Keratinocyte (primary cell): ENCODE measurements around the gene EEPD1. TPM values are rescaled to one million over a fixed set of nuclear protein-coding genes. Genes with fewer than 3 reads are reported as not detected.

Experiments
- DNase-seq: peaks from one replicate; pipeline ENCODE4 v3.0.0-alpha.2; 2011; ENCODE audit warnings: low read depth, missing footprints, low spot score
- FAIRE-seq: peaks from 2 replicates; lab custom pipeline; 2011; peaks lifted over from hg19 to GRCh38; lab: Jason Lieb, UNC
- H2AFZ ChIP-seq: 2 replicates; pipeline ENCODE4 v1.6.0; 2012; ENCODE audit warnings: low read length, control low read depth, inconsistent platforms; ENCODE audit not compliant: control insufficient read depth
- H3K27ac ChIP-seq: 2 replicates; pipeline ENCODE4 v1.5.1; 2011; ENCODE audit warnings: low read length; ENCODE audit not compliant: control insufficient read depth, insufficient read depth
- H3K27me3 ChIP-seq: 3 replicates; pipeline ENCODE4 v1.6.0; 2011; ENCODE audit warnings: low read length; ENCODE audit not compliant: control insufficient read depth, insufficient read depth; ENCODE audit errors: extremely low read depth
- H3K36me3 ChIP-seq, 2 experiments: 2 replicates in 1 of 2; 3 replicates in 1 of 2; pipeline ENCODE4 v1.5.1; 2011; ENCODE audit warnings: low read length in 2 of 2, mild to moderate bottlenecking in 1 of 2; ENCODE audit not compliant: control insufficient read depth in 2 of 2, insufficient read depth in 2 of 2; ENCODE audit errors: extremely low read depth in 1 of 2
- H3K4me1 ChIP-seq: 3 replicates; pipeline ENCODE4 v1.5.1; 2011; ENCODE audit warnings: low read length; ENCODE audit not compliant: control insufficient read depth, insufficient read depth; ENCODE audit errors: extremely low read depth
- H3K4me2 ChIP-seq: 3 replicates; pipeline ENCODE4 v1.6.0; 2011; ENCODE audit warnings: low read depth, low read length; ENCODE audit not compliant: control insufficient read depth, insufficient read depth; ENCODE audit errors: extremely low read depth
- H3K4me3 ChIP-seq, 3 experiments: fragments of 200-600 bp in 1 of 3; sonication (generic) in 1 of 3; 2 replicates in 2 of 3; 3 replicates in 1 of 3; pipeline ENCODE4 v1.5.1; 2011 to 2016; ENCODE audit warnings: low read length in 3 of 3, mild to moderate bottlenecking in 3 of 3, control low read depth in 2 of 3, inconsistent platforms in 1 of 3, low read depth in 1 of 3, mixed read lengths in 1 of 3, mixed run types in 1 of 3, moderate library complexity in 1 of 3; ENCODE audit not compliant: control insufficient read depth in 2 of 3, insufficient read depth in 2 of 3; ENCODE audit errors: extremely low read depth in 1 of 3
- H3K79me2 ChIP-seq: 2 replicates; pipeline ENCODE4 v1.6.0; 2012; ENCODE audit warnings: low read length; ENCODE audit not compliant: control insufficient read depth, insufficient read depth
- H3K9ac ChIP-seq: 3 replicates; pipeline ENCODE4 v1.6.0; 2011; ENCODE audit warnings: low read length; ENCODE audit not compliant: control insufficient read depth, insufficient read depth; ENCODE audit errors: extremely low read depth
- H3K9me1 ChIP-seq: 3 replicates; pipeline ENCODE4 v1.6.0; 2011; ENCODE audit warnings: low read length; ENCODE audit not compliant: control insufficient read depth, insufficient read depth; ENCODE audit errors: extremely low read depth
- H3K9me3 ChIP-seq: 2 replicates; pipeline ENCODE4 v1.5.1; 2012; ENCODE audit warnings: low read depth, low read length; ENCODE audit not compliant: control insufficient read depth
- H4K20me1 ChIP-seq: 3 replicates; pipeline ENCODE4 v1.6.0; 2011; ENCODE audit warnings: low read length; ENCODE audit not compliant: control insufficient read depth, insufficient read depth; ENCODE audit errors: extremely low read depth
- EZH2 ChIP-seq: IDR thresholded peaks from one replicate; pipeline ENCODE4 v1.6.1; 2012; ENCODE audit warnings: inconsistent platforms, mild to moderate bottlenecking, low read length, moderate library complexity
- dilution Hi-C: fragments of 300-500 bp; cut with MboI; formaldehyde crosslinking; loops from one replicate; pipeline ENCODE4 v1.7.0; 2020; ENCODE audit warnings: low sequenced_read_pairs; ENCODE audit not compliant: extremely low pct_ligation_motif_present
- polyA plus RNA-seq, 5 experiments: library from polyadenylated mRNA; depleted of rRNA in 3 of 5; stranded (reverse) in 3 of 5; stranded (forward) in 1 of 5; unstranded in 1 of 5; fragments of >200 nt; gene quantifications; 1 replicate in 1 of 5; 2 replicates in 3 of 5; 3 replicates in 1 of 5; pipeline versions ENCODE4 v1.2.1 to v1.2.3, GENCODE V29; 2011 to 2012; ENCODE audit warnings: missing spikeins in 2 of 5, low read depth in 1 of 5, low replicate concordance in 1 of 5
- TF ChIP-seq, protein P1 (sequence below), 3 experiments: IDR thresholded peaks in 1 of 3; conservative IDR thresholded peaks in 1 of 3; optimal IDR thresholded peaks in 1 of 3; 2 replicates in 2 of 3; 3 replicates in 1 of 3; pipeline versions ENCODE3 to v1.5.1; 2011; ENCODE audit warnings: low read length in 3 of 3, mild to moderate bottlenecking in 3 of 3, moderate library complexity in 2 of 3, control low read depth in 1 of 3, inconsistent platforms in 1 of 3; ENCODE audit not compliant: insufficient read depth in 2 of 3; ENCODE audit errors: extremely low read depth in 1 of 3

Gene EEPD1
- polyA plus RNA-seq, 1 donor (not counting 4 experiments of a cell fraction or from before 2014, with no cell fraction given), result 1.2 TPM

DNA sequence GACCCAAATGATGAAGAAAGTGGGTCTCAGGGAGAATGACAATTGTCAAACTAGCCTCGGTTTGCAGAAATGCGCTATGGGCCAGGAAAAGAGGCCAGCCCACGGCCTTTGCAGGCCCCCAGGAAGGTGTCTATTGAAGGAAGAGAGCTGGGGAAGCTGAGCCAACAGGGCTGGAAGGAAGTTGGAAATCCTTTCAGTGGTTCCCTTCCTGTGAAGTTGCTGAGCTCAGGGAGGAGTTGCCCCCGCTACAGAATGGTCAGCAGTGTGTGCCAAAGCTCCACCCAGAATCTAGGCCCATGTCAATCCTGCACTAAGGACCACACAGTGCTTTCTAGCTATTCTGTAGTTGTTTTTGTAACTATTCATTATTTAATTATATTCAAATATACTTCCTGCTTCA, 145.1 kb downstream of the EEPD1 start:
- FAIRE-seq (no peak), DNase-seq (no peak)
- Histone ChIP-seq H3K4me3 (no peak overlapping the region), H2AFZ (no peak overlapping the region), H3K4me1 (peaks cover 1% of the 10 kb centered on the region), H3K9ac (no peak overlapping the region), H3K27ac (no peak overlapping the region), H3K4me2 (no peak overlapping the region), H3K27me3 (no peaks in the 10 kb centered on the region), H3K9me1 (no peaks in the 10 kb centered on the region), H3K36me3 (no peaks in the 10 kb centered on the region), H4K20me1 (no peaks in the 10 kb centered on the region), H3K9me3 (no peaks in the 10 kb centered on the region), H3K79me2 (no peaks in the 10 kb centered on the region)
- dilution Hi-C loops, result no loop called here
- TF ChIP-seq EZH2, result no peak
- TF ChIP-seq, protein P1, sequence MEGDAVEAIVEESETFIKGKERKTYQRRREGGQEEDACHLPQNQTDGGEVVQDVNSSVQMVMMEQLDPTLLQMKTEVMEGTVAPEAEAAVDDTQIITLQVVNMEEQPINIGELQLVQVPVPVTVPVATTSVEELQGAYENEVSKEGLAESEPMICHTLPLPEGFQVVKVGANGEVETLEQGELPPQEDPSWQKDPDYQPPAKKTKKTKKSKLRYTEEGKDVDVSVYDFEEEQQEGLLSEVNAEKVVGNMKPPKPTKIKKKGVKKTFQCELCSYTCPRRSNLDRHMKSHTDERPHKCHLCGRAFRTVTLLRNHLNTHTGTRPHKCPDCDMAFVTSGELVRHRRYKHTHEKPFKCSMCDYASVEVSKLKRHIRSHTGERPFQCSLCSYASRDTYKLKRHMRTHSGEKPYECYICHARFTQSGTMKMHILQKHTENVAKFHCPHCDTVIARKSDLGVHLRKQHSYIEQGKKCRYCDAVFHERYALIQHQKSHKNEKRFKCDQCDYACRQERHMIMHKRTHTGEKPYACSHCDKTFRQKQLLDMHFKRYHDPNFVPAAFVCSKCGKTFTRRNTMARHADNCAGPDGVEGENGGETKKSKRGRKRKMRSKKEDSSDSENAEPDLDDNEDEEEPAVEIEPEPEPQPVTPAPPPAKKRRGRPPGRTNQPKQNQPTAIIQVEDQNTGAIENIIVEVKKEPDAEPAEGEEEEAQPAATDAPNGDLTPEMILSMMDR (optimal IDR thresholded peaks at IDR 0.05 in 1 of 3, IDR thresholded peaks at IDR 0.05 in 1 of 3, conservative IDR thresholded peaks at IDR 0.05 in 1 of 3; ENCODE audit: extremely low read depth in 1 of 3, insufficient read depth in 2 of 3, low read length in 3 of 3), result no peak

DNA sequence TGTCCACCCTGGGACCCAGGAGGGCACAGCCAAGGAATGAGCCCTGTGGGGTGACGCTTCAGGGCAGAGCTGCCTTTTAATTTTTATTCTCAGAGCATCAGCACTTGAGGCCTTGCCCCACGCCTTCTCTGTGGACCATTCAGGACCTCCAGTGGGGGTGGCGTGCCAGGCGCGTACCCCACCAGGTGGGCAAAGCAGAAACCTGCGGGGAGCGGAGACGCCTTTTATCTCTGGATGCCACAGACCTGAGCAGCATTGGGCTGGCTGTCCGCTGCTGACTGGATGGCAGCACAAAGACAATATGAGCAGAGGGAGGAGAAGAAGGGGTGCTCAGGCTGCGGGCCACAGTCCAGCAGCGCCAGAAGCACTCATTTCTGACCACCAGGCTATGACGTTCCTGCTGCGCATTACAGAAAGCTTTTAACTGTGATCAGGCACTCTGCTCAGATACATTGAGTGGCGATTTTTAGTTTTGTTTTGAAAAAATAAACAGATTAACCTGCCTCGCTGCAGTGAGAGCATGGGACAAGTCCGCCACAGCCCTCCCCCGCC, 146.2 kb downstream of the EEPD1 start:
- H3K4me2 ChIP-seq, result no peak overlapping the region
- no peaks in the 10 kb centered on the region for H3K9me3 ChIP-seq
- dilution Hi-C loops, result no loop called here
- H3K79me2 ChIP-seq, result no peaks in the 10 kb centered on the region
- H3K36me3 ChIP-seq, result no peaks in the 10 kb centered on the region
- no peak for TF ChIP-seq EZH2
- TF ChIP-seq, protein P1 (optimal IDR thresholded peaks at IDR 0.05 in 1 of 3, IDR thresholded peaks at IDR 0.05 in 1 of 3, conservative IDR thresholded peaks at IDR 0.05 in 1 of 3; ENCODE audit: extremely low read depth in 1 of 3, insufficient read depth in 2 of 3, low read length in 3 of 3), result no peak
- no peak for FAIRE-seq
- H3K9ac ChIP-seq, result no peak overlapping the region
- no peaks in the 10 kb centered on the region for H4K20me1 ChIP-seq
- peaks cover 13% of the 10 kb centered on the region for H3K4me1 ChIP-seq
- H2AFZ ChIP-seq, result no peak overlapping the region
- no peak for DNase-seq
- no peak overlapping the region for H3K4me3 ChIP-seq
- H3K27ac ChIP-seq, result no peak overlapping the region
- no peaks in the 10 kb centered on the region for H3K9me1 ChIP-seq
- H3K27me3 ChIP-seq, result no peaks in the 10 kb centered on the region
